ENCODE results near the gene SHB.

The SHB gene

DNA sequence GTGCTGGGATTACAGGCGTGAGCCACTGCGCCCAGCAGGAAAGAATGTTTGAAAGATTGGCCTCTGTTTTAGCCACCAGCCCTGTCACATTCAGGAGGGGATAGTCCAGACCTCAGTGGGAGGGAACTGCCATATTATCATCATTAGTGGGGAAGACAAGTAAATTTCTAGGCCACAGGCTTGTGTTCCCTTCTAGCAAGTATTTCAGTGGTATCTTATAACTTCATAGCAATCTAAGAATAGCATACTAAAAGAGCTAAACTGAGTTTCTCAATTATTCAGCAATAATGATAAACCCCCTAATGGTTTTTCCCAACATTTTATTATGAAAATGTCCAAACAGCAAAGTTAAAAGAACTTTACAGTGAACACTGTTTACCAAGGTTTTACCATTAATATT is 195.1 kb downstream of the SHB start:
- in situ Hi-C loops (cut with MboI; ENCODE audit: low sequenced_read_pairs), result no loop called here

DNA sequence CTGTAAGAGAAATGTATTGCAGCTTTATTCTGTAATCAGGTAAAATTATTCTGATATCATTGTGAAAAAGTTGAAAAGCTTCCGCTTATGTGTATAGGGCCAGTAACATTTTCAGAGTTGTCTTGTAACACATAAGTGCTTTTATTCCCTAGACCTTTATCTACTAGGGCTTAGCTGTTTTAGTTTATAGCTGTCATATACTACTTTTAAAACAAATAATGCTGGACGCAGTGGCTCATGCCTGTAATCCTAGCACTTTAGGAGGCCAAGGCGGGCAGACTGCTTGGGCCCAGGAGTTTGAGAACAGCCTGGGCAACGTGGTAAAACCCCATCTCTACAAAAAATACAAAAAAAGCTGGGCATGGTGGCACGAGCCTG is 198.2 kb downstream of the SHB start:
- in situ Hi-C loops (cut with MboI; ENCODE audit: low sequenced_read_pairs), result no loop called here

DNA sequence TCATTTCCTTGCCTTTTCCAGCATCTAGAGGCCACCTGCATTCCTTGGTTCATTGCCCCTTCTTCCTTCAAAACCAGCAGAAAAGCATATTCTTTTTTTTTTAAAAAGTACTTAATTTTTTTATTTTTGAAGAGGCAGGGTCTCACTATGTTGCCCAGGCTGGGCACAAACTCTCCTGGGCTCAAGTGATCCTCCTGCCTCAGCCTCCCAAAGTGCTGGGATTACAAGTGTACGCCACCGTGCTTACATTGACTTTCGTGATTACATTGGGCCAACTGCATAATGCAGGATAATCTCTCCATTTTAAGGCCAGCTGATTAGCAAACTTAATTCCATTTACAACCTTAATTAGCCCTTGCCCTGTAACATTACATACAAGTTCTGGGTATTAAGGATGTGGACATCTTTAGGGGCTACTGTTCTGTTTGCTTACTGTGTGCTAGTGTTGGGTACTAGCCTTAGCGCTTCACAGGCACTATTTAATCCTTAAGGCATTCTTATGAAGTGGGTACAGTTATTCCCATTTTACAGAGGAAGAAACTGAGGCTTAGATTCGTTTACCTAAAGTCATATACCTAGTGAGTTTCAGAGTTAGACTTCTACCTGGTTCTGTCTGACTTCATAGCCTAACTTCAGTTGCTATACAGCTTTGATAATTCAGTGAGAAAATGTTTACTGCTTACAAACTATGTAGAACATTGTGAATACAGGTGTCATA is 198.8 kb downstream of the SHB start:
- in situ Hi-C loops (cut with MboI; ENCODE audit: low sequenced_read_pairs), result no loop called here

Data from HL-60/S4 treated with phorbol 12-myristate 13-acetate at 8.2 ng/mL for 4 days and 3 days (cell line).